ENCODE results near the gene ENTREP3.
"Not testable (repeated sequence)": the region's sequence is repeated elsewhere in the genome, so short reads cannot be mapped to it uniquely, and the experiment has no call there.

DNA sequence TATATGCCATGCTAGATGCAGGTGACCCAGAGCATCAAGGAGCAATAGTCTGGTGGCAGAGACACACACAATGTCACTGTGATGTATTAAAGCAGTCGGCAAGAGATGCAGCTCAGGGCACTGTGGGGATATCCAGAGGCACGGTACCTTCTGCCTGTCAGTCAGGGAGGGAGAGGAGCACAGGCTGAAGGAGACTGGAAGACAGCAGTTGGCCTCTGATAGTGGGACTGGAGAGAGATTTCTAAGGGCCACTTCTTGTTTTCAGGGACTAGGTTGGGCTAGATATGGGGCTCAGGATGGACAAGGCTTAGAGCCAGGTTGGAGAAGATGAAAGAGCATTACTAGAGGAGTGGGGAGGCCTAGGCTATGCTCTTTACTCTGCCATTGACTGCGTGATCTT is 24.0 kb downstream of the ENTREP3 start:
- TF ChIP-seq EZH2 (IDR thresholded peaks at IDR 0.05; ENCODE audit: borderline replicate concordance, low read depth, low read length, severe bottlenecking); POLR2AphosphoS5 (IDR thresholded peaks at IDR 0.05; ENCODE audit: insufficient read depth, low read depth, low read length): not testable (repeated sequence)

Measured in endothelial cell of umbilical vein (primary cell).